K562 (cell line): ENCODE results near the gene SHC1. TPM values are rescaled to one million over a fixed set of nuclear protein-coding genes. Genes with fewer than 3 reads are reported as not detected.

Source experiments
- ARID3A ChIP-seq: IDR thresholded peaks from 2 replicates; pipeline ENCODE4 v1.6.1; 2012; ENCODE audit warnings: low read depth, low read length, improper control_type of control experiment, borderline replicate concordance
- CAMTA2 ChIP-seq: fragments of 250-450 bp; sonication (Bioruptor Pico); conservative IDR thresholded peaks from 2 replicates; pipeline ENCODE4 v1.5.1; 2022
- CEBPB ChIP-seq: fragments of 450-650 bp; IDR thresholded peaks from 2 replicates; pipeline ENCODE4 v1.6.1; 2016; ENCODE audit warnings: missing genetic modification characterization, missing compliant biosample characterization
- CXXC5 ChIP-seq: fragments of 250-450 bp; sonication (Bioruptor Pico); IDR thresholded peaks from 2 replicates; pipeline ENCODE4 v1.8.0; 2022; ENCODE audit warnings: inconsistent platforms, mild to moderate bottlenecking, moderate library complexity
- ESRRA ChIP-seq: fragments of 450-650 bp; IDR thresholded peaks from 2 replicates; pipeline ENCODE4 v1.6.1; 2014; ENCODE audit warnings: low read depth, mild to moderate bottlenecking, moderate library complexity, borderline replicate concordance
- FOXK2 ChIP-seq, 2 experiments: fragments of 450-650 bp; IDR thresholded peaks in 1 of 2; conservative IDR thresholded peaks in 1 of 2; 2 replicates each; pipeline ENCODE4 v1.6.1; 2016; ENCODE audit warnings: low read depth in 2 of 2, mild to moderate bottlenecking in 1 of 2
- FOXP1 ChIP-seq: sonication (generic); formaldehyde crosslinking; IDR thresholded peaks from 2 replicates; pipeline ENCODE4 v1.8.0; 2022; ENCODE audit warnings: mild to moderate bottlenecking, missing genetic modification reagents
- HDAC1 ChIP-seq, 2 experiments: fragments of 450-650 bp; IDR thresholded peaks; 2 replicates each; pipeline ENCODE4 v1.6.1; 2016 to 2017; ENCODE audit warnings: inconsistent platforms in 1 of 2, mild to moderate bottlenecking in 1 of 2, moderate library complexity in 1 of 2
- HLTF ChIP-seq: fragments of 450-650 bp; IDR thresholded peaks from 2 replicates; pipeline ENCODE4 v1.6.1; 2016
- JUNB ChIP-seq: fragments of 450-650 bp; formaldehyde crosslinking; conservative IDR thresholded peaks from 2 replicates; pipeline ENCODE4 v1.4.0; 2020; ENCODE audit warnings: mild to moderate bottlenecking
- MCM3 ChIP-seq: fragments of 450-650 bp; IDR thresholded peaks from 2 replicates; pipeline ENCODE4 v1.6.1; 2016
- MED1 ChIP-seq: sonication (generic); formaldehyde crosslinking; IDR thresholded peaks from 2 replicates; pipeline ENCODE4 v1.8.1; 2023; ENCODE audit warnings: missing genetic modification reagents, borderline replicate concordance
- SAP30 ChIP-seq: fragments of 200-600 bp; sonication (generic); IDR thresholded peaks from 2 replicates; pipeline ENCODE4 v1.6.1; 2012; ENCODE audit warnings: borderline replicate concordance, low read depth, mild to moderate bottlenecking, moderate library complexity, low read length, control low read depth, inconsistent platforms; ENCODE audit not compliant: insufficient read depth, poor library complexity, severe bottlenecking
- SMARCA4 ChIP-seq: fragments of 450-650 bp; IDR thresholded peaks from 2 replicates; pipeline ENCODE4 v1.6.1; 2016
- SMC3 ChIP-seq: conservative IDR thresholded peaks from 2 replicates; pipeline ENCODE4 v1.6.1; 2011; ENCODE audit warnings: low read depth, low read length, improper control_type of control experiment; ENCODE audit not compliant: insufficient read depth
- SNIP1 ChIP-seq: fragments of 450-650 bp; IDR thresholded peaks from 2 replicates; pipeline ENCODE4 v1.7.1; 2017; ENCODE audit warnings: low read depth, mild to moderate bottlenecking
- SRSF3 ChIP-seq: fragments of 200-400 bp; formaldehyde crosslinking; IDR thresholded peaks from 2 replicates; pipeline ENCODE4 v1.6.1; 2016; ENCODE audit warnings: mild to moderate bottlenecking, low read length, moderate library complexity; ENCODE audit not compliant: insufficient read depth
- TAF1 ChIP-seq: IDR thresholded peaks from 2 replicates; pipeline ENCODE4 v1.6.1; 2011; ENCODE audit warnings: mild to moderate bottlenecking, low read length, moderate library complexity; ENCODE audit not compliant: insufficient read depth, control insufficient read depth, severe bottlenecking; ENCODE audit errors: extremely low read depth
- TCF3 ChIP-seq: sonication (generic); formaldehyde crosslinking; IDR thresholded peaks from 2 replicates; pipeline ENCODE4 v1.4.0; 2020; ENCODE audit warnings: mild to moderate bottlenecking, missing genetic modification reagents
- TCF7 ChIP-seq: sonication (generic); IDR thresholded peaks from 2 replicates; pipeline ENCODE4 v1.6.1; 2016; ENCODE audit warnings: antibody characterized with exemption, borderline replicate concordance
- YBX1 ChIP-seq: fragments of 450-650 bp; IDR thresholded peaks from 2 replicates; pipeline ENCODE4 v1.7.1; 2016; ENCODE audit warnings: mild to moderate bottlenecking
- YY1 ChIP-seq, 3 experiments: IDR thresholded peaks; 2 replicates each; pipeline ENCODE4 v1.6.1; 2011; ENCODE audit warnings: low read length in 2 of 3, mild to moderate bottlenecking in 2 of 3, moderate library complexity in 2 of 3, borderline replicate concordance in 1 of 3, control low read depth in 1 of 3, low read depth in 1 of 3; ENCODE audit not compliant: insufficient read depth in 3 of 3, insufficient replicate concordance in 2 of 3, control insufficient read depth in 1 of 3, insufficient read length in 1 of 3; ENCODE audit errors: extremely low read depth in 1 of 3
- ZNF12 ChIP-seq: sonication (generic); formaldehyde crosslinking; IDR thresholded peaks from 2 replicates; pipeline ENCODE4 v1.4.0; 2020; ENCODE audit warnings: mild to moderate bottlenecking, missing genetic modification reagents
- ZNF184 ChIP-seq: sonication (generic); formaldehyde crosslinking; IDR thresholded peaks from 2 replicates; pipeline ENCODE4 v1.5.0; 2020; ENCODE audit warnings: missing genetic modification reagents
- ZNF24 ChIP-seq: fragments of 450-650 bp; IDR thresholded peaks from 2 replicates; pipeline ENCODE4 v1.6.1; 2016
- ZNF431 ChIP-seq: sonication (generic); formaldehyde crosslinking; IDR thresholded peaks from 2 replicates; pipeline ENCODE4 v1.8.0; 2022; ENCODE audit warnings: mild to moderate bottlenecking, missing genetic modification reagents
- ZNF76 ChIP-seq: fragments of 250-450 bp; sonication (Bioruptor Pico); IDR thresholded peaks from 2 replicates; pipeline ENCODE4 v1.4.0; 2020; ENCODE audit warnings: mild to moderate bottlenecking, moderate library complexity, borderline replicate concordance
- polyA plus RNA-seq, 8 experiments: library from polyadenylated mRNA; depleted of rRNA in 4 of 8; stranded (reverse) in 5 of 8; unstranded in 3 of 8; fragments of >200 nt; fragmentation: Nextera tagmentation in 2 of 8; fragmentation: Illumina TruSeq in 1 of 8; extraction: Ambion mirVana in 2 of 8; extraction: Trizol in 1 of 8; gene quantifications; 2 replicates each; pipeline versions ENCODE4 v1.2.1 to v1.2.3, GENCODE V29; 2011 to 2014; ENCODE audit warnings: inconsistent platforms in 1 of 8, missing spikeins in 1 of 8
- total RNA-seq, 7 experiments: library from RNA; depleted of rRNA in 6 of 7; stranded (reverse); fragments of >200 nt in 6 of 7; fragmentation: Illumina TruSeq in 2 of 7; extraction: Trizol in 2 of 7; gene quantifications; 2 replicates each; pipeline versions ENCODE4 v1.2.1 to v1.2.3, GENCODE V29; 2011 to 2021; ENCODE audit warnings: low replicate concordance in 1 of 7
- TF ChIP-seq, protein P1 (sequence below): fragments of 250-450 bp; sonication (Bioruptor Pico); IDR thresholded peaks from 2 replicates; pipeline ENCODE4 v1.5.0; 2020; ENCODE audit warnings: mild to moderate bottlenecking, borderline replicate concordance

The SHC1 gene
- total and polyA plus RNA-seq, 9 of the 15 experiments (the other 6 are each of a cell fraction or from before 2014, with no cell fraction given): 4.1 to 113 (median 51.9) TPM

- TF ChIP-seq YBX1 (no peak), SAP30 (peak; percentile 48), ZNF431 (no peak), HLTF (no peak), ZNF184 (CRISPR knock-in tag) (no peak), TCF7 (no peak), HDAC1 (IDR thresholded peaks at IDR 0.05) (no peak), SMC3 (no peak), ARID3A (no peak), CEBPB (tag) (no peak), CXXC5 (CRISPR knock-in tag) (no peak), TCF3 (CRISPR knock-in tag) (no peak), CAMTA2 (CRISPR knock-in tag) (no peak), FOXK2 (conservative IDR thresholded peaks at IDR 0.05 in 1 of 2, IDR thresholded peaks at IDR 0.05 in 1 of 2; ENCODE audit: low read depth in 2 of 2) (no peak), TAF1 (peak; percentile 41), ZNF24 (no peak), SMARCA4 (no peak), MCM3 (no peak), MED1 (no peak), FOXP1 (no peak), JUNB (CRISPR knock-in tag) (no peak), ZNF76 (CRISPR knock-in tag) (no peak), SNIP1 (no peak), SRSF3 (peak; percentile 7; the same call in 1 of the 2 replicates), ZNF12 (CRISPR knock-in tag) (no peak), YY1 (IDR thresholded peaks at IDR 0.05; ENCODE audit: borderline replicate concordance in 1 of 3, control insufficient read depth in 1 of 3, extremely low read depth in 1 of 3, insufficient read depth in 3 of 3, insufficient read length in 1 of 3, insufficient replicate concordance in 2 of 3, low read depth in 1 of 3, low read length in 2 of 3) (no peak), ESRRA (no peak)
- TF ChIP-seq, protein P1, sequence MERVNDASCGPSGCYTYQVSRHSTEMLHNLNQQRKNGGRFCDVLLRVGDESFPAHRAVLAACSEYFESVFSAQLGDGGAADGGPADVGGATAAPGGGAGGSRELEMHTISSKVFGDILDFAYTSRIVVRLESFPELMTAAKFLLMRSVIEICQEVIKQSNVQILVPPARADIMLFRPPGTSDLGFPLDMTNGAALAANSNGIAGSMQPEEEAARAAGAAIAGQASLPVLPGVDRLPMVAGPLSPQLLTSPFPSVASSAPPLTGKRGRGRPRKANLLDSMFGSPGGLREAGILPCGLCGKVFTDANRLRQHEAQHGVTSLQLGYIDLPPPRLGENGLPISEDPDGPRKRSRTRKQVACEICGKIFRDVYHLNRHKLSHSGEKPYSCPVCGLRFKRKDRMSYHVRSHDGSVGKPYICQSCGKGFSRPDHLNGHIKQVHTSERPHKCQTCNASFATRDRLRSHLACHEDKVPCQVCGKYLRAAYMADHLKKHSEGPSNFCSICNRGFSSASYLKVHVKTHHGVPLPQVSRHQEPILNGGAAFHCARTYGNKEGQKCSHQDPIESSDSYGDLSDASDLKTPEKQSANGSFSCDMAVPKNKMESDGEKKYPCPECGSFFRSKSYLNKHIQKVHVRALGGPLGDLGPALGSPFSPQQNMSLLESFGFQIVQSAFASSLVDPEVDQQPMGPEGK (CRISPR knock-in tag): no peak
These were observed 32.7 kb upstream of the SHC1 start (continued) for GRCh38 chr1:155003227-155003765.
